Measurements from ENCODE around the gene TMEM203.

Gene TMEM203

DNA sequence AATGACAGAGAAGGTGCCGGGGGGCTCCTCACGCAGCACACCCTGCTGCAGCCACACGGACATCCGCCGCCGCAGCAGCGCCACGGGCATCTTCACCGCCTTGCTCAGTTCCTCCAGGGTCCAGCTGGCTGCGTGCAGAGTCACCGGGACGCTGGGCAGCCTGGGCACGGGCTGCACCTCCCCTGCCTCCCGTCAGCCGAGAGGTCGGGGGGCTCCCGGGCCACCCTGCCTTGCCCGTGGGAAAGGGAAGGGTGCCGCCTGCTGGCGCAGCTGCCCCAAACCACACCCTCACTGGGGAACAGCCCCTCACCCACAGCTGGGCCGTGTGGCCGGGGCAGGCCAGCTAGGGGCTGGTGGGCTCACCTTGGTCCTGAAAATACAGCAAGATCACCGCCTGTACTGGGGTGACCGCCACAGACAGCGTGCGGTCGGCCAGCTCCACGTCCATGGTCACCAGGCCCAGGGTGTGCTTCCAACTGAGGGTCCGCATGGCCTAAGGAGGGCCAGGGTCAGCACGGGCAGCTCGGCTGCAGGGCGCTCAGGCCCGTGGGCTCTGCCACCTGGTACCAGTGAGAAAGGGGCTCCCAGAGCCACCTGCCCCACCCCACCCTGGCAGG lies 30.0 kb downstream of the TMEM203 start:
- no peaks in the 10 kb centered on the region for H3K9me2 ChIP-seq (replicated peaks; ENCODE audit: insufficient read depth, low read length)
- H3K79me2 ChIP-seq (ENCODE audit: low read length), result no peaks in the 10 kb centered on the region
- H4K20me1 ChIP-seq (ENCODE audit: insufficient read depth, low read length), result no peaks in the 10 kb centered on the region
- peaks cover 10% of the 10 kb centered on the region; the same call in 1 of the 2 replicates for H3F3A ChIP-seq (ENCODE audit: insufficient read depth, low read length)
- no peak overlapping the region for H3K4me3 ChIP-seq (ENCODE audit: low read length)
- no peaks in the 10 kb centered on the region for H3K36me3 ChIP-seq (replicated peaks; ENCODE audit: insufficient read depth, low read length)
- no peak overlapping the region for H2AFZ ChIP-seq (ENCODE audit: low read length)
- H3K27ac ChIP-seq (ENCODE audit: low read length), result no peak overlapping the region
- no peak for DNase-seq
- no peak overlapping the region for H3K9ac ChIP-seq (ENCODE audit: low read length)
- H3K9me3 ChIP-seq (replicated peaks; ENCODE audit: insufficient read depth, low read length), result no peaks in the 10 kb centered on the region
- TF ChIP-seq EZH2 (optimal IDR thresholded peaks at IDR 0.05; ENCODE audit: low read depth, low read length) (no peak), EZH2phosphoT487 (IDR thresholded peaks at IDR 0.05; ENCODE audit: low read length) (no peak)
- TF ChIP-seq, protein P1, sequence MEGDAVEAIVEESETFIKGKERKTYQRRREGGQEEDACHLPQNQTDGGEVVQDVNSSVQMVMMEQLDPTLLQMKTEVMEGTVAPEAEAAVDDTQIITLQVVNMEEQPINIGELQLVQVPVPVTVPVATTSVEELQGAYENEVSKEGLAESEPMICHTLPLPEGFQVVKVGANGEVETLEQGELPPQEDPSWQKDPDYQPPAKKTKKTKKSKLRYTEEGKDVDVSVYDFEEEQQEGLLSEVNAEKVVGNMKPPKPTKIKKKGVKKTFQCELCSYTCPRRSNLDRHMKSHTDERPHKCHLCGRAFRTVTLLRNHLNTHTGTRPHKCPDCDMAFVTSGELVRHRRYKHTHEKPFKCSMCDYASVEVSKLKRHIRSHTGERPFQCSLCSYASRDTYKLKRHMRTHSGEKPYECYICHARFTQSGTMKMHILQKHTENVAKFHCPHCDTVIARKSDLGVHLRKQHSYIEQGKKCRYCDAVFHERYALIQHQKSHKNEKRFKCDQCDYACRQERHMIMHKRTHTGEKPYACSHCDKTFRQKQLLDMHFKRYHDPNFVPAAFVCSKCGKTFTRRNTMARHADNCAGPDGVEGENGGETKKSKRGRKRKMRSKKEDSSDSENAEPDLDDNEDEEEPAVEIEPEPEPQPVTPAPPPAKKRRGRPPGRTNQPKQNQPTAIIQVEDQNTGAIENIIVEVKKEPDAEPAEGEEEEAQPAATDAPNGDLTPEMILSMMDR (IDR thresholded peaks at IDR 0.05; ENCODE audit: low read length), result no peak
- no peak overlapping the region for H3K4me2 ChIP-seq (ENCODE audit: low read depth, low read length)
- H3K27me3 ChIP-seq (replicated peaks; ENCODE audit: insufficient read depth, low read length), result peaks cover 24% of the 10 kb centered on the region
- H3K4me1 ChIP-seq (ENCODE audit: low read length), result no peaks in the 10 kb centered on the region

DNA sequence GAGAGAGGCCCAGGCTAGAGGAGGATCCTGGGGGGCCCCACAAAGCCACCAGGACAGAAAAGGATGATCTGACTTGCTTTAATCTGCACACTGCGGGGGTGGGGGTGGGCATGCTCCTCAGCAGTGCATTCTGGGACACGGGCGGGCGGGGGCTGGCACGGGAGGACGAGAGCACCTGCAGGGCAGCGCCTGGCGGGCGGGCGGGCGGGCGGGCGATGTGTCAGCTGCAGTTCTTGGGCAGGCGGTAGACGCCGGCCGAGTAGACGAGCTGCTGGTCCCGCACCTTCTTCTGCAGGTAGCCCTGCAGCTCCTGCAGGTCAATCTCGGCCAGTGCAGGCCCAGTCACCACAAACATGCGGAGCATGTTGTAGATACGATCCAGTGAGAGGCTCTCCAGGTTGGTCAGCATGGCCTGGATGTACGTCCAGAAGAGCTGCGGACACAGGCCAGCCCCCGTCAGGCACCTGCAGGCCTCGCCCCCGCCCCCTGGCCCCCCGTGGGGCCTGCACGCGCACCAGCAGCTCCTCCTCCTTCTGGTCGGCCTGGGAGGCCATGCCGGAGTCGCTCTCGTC lies 30.6 kb downstream of the TMEM203 start:
- peaks cover 10% of the 10 kb centered on the region; the same call in 1 of the 2 replicates for H3F3A ChIP-seq (ENCODE audit: insufficient read depth, low read length)
- no peak overlapping the region for H3K9ac ChIP-seq (ENCODE audit: low read length)
- no peaks in the 10 kb centered on the region for H3K36me3 ChIP-seq (replicated peaks; ENCODE audit: insufficient read depth, low read length)
- no peak overlapping the region for H3K27ac ChIP-seq (ENCODE audit: low read length)
- no peaks in the 10 kb centered on the region for H3K9me2 ChIP-seq (replicated peaks; ENCODE audit: insufficient read depth, low read length)
- H3K4me3 ChIP-seq (ENCODE audit: low read length), result no peak overlapping the region
- DNase-seq, result no peak
- H4K20me1 ChIP-seq (ENCODE audit: insufficient read depth, low read length), result no peaks in the 10 kb centered on the region
- no peak overlapping the region for H2AFZ ChIP-seq (ENCODE audit: low read length)
- TF ChIP-seq EZH2phosphoT487 (IDR thresholded peaks at IDR 0.05; ENCODE audit: low read length) (no peak), EZH2 (optimal IDR thresholded peaks at IDR 0.05; ENCODE audit: low read depth, low read length) (no peak)
- TF ChIP-seq, protein P1 (IDR thresholded peaks at IDR 0.05; ENCODE audit: low read length), result no peak
- H3K27me3 ChIP-seq (replicated peaks; ENCODE audit: insufficient read depth, low read length), result peaks cover 30% of the 10 kb centered on the region
- no peaks in the 10 kb centered on the region for H3K79me2 ChIP-seq (ENCODE audit: low read length)
- no peaks in the 10 kb centered on the region for H3K4me1 ChIP-seq (ENCODE audit: low read length)
- no peak overlapping the region for H3K4me2 ChIP-seq (ENCODE audit: low read depth, low read length)
- H3K9me3 ChIP-seq (replicated peaks; ENCODE audit: insufficient read depth, low read length), result no peaks in the 10 kb centered on the region

DNA sequence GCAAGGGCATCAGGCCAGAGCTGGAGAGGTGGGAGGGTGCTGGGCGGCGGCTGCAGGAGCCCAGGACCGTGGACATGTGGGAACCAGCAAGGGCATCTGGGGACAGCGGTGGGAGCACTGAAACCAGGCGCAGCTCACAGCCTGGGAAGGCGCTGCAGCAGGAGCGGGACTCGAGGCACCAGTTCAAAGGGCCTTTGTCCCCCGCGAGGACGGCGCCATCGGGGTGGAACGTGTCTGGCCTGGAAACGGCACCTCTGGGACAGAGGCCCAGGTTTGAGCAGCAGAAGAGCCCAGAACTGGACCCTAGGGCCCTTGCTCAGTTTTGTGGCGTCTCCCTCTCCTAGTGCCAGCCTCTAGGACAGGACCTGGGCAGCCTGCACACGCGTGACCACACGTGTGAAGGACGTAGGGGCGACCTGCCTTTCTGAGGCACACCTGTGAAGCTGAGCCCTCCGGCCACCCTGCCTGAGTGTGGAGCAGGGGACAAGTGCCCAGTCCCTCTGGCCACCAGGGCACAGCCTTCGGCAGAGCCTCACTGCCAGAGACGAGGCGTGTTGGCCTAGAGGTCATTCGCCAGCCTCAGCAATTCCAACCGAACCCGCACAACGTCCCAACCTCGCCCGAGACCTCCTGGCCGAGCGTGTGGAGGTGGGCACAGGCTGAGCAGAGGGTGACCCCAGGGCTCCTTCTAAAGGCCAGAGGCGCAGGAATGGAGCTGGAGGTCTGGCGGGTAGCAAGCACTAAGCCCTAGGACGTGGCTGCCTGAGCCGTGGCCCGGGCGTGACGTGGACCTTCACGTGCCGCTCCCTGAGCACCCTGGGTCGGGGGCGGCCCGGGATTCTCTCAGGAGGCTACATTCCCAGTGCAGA lies 31.4 kb downstream of the TMEM203 start:
- Histone ChIP-seq H3K9ac (ENCODE audit: low read length) (no peak overlapping the region), H3K79me2 (ENCODE audit: low read length) (no peaks in the 10 kb centered on the region), H3K27ac (ENCODE audit: low read length) (no peak overlapping the region), H3K36me3 (replicated peaks; ENCODE audit: insufficient read depth, low read length) (no peaks in the 10 kb centered on the region), H2AFZ (ENCODE audit: low read length) (no peak overlapping the region), H3K9me2 (replicated peaks; ENCODE audit: insufficient read depth, low read length) (no peaks in the 10 kb centered on the region), H3K4me2 (ENCODE audit: low read depth, low read length) (no peak overlapping the region), H3K4me3 (ENCODE audit: low read length) (no peak overlapping the region), H4K20me1 (ENCODE audit: insufficient read depth, low read length) (no peaks in the 10 kb centered on the region), H3F3A (ENCODE audit: insufficient read depth, low read length) (peaks cover 10% of the 10 kb centered on the region; the same call in 1 of the 2 replicates), H3K27me3 (replicated peaks; ENCODE audit: insufficient read depth, low read length) (peaks cover 36% of the 10 kb centered on the region), H3K9me3 (replicated peaks; ENCODE audit: insufficient read depth, low read length) (no peaks in the 10 kb centered on the region), H3K4me1 (ENCODE audit: low read length) (no peaks in the 10 kb centered on the region)
- no peak for TF ChIP-seq EZH2phosphoT487 (IDR thresholded peaks at IDR 0.05; ENCODE audit: low read length)
- TF ChIP-seq, protein P1 (IDR thresholded peaks at IDR 0.05; ENCODE audit: low read length), result no peak
- no peak for TF ChIP-seq EZH2 (optimal IDR thresholded peaks at IDR 0.05; ENCODE audit: low read depth, low read length)
- DNase-seq, result no peak
